Esophagus muscularis mucosa (tissue), 4 donors: Measurements from ENCODE around the gene LRRC3C.

Source experiments
- CTCF ChIP-seq, 3 experiments: fragments of 200-600 bp in 2 of 3; fragments of 450-650 bp in 1 of 3; sonication (generic) in 2 of 3; IDR thresholded peaks; one replicate each; pipeline ENCODE4 v1.5.1; 2017 to 2019; ENCODE audit warnings: antibody characterized with exemption in 3 of 3, mild to moderate bottlenecking in 2 of 3, moderate library complexity in 1 of 3
- EP300 ChIP-seq: sonication (generic); formaldehyde crosslinking; IDR thresholded peaks from one replicate; pipeline ENCODE4 v1.6.1; 2017; ENCODE audit warnings: antibody characterized with exemption
- POLR2A ChIP-seq: fragments of 450-650 bp; IDR thresholded peaks from one replicate; pipeline ENCODE4 v1.6.1; 2017; ENCODE audit warnings: antibody characterized with exemption, moderate library complexity, mild to moderate bottlenecking, low read depth
- POLR2AphosphoS5 ChIP-seq, 2 donors: sonication (generic); formaldehyde crosslinking; IDR thresholded peaks; one replicate each; pipeline ENCODE4 v1.6.1; 2017; ENCODE audit warnings: antibody characterized with exemption in 2 of 2

GRCh38 chr17:39889200-39889599, 38.3 kb upstream of the LRRC3C start:
- TF ChIP-seq POLR2A (no peak), CTCF (IDR thresholded peaks at IDR 0.05) (no peak), POLR2AphosphoS5 (IDR thresholded peaks at IDR 0.05) (no peak), EP300 (no peak)
